ENCODE data around the gene SLC25A17. TPM values are rescaled to one million over a fixed set of nuclear protein-coding genes. Genes with fewer than 3 reads are reported as not detected.

The SLC25A17 gene
- polyA plus RNA-seq, 1 experiment, result 16.7 TPM

DNA sequence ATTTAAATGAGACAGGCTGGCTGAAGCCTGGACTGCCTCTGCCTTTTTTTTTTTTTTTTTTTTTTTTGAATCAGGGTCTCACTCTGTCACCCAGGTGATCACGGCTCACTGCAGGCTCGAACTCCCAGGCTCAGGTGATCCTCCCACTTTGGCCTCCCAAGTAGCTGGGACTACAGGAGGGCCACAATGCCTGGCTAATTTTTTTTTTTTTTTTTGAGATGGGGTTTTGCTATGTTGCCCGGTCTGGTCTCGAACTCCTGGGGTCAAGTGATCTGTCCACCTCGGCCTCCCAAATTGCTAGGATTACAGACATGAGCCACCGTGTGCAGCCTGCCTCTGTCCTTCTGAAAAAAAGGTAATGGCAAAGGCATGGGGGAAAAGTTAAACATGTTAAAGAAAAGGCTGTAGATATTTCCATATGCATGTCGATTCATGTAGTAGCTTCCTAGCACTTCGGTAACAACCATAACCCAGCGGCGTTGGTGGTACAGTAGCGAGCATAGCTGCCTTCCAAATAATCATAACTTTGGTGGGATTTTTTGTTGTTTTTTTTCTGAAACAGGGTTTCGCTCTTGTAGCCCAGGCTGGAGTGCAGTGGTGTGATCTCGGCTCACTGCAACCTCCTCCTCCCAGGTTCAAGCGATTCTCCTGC, 91.1 kb downstream of the SLC25A17 start:
- TF ChIP-seq, protein P1, sequence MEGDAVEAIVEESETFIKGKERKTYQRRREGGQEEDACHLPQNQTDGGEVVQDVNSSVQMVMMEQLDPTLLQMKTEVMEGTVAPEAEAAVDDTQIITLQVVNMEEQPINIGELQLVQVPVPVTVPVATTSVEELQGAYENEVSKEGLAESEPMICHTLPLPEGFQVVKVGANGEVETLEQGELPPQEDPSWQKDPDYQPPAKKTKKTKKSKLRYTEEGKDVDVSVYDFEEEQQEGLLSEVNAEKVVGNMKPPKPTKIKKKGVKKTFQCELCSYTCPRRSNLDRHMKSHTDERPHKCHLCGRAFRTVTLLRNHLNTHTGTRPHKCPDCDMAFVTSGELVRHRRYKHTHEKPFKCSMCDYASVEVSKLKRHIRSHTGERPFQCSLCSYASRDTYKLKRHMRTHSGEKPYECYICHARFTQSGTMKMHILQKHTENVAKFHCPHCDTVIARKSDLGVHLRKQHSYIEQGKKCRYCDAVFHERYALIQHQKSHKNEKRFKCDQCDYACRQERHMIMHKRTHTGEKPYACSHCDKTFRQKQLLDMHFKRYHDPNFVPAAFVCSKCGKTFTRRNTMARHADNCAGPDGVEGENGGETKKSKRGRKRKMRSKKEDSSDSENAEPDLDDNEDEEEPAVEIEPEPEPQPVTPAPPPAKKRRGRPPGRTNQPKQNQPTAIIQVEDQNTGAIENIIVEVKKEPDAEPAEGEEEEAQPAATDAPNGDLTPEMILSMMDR (IDR thresholded peaks at IDR 0.05; ENCODE audit: insufficient read depth, low read depth, low read length), result no peak
- Histone ChIP-seq H3K27me3 (ENCODE audit: control insufficient read depth, insufficient read depth, low read length) (no peaks in the 10 kb centered on the region), H3K4me3 (ENCODE audit: low read depth, low read length) (no peak overlapping the region), H3K36me3 (ENCODE audit: control insufficient read depth, insufficient read depth, low read length) (no peaks in the 10 kb centered on the region)
- ChIA-PET POLR2A (no interaction called here), CTCF (interaction anchor here (0.7 to 1.1 kb wide), 2 partner anchors 14 to 19 kb away, joined by 3 read pairs; no protein-coding TSS in a partner anchor)
- no peak for DNase-seq (ENCODE audit: low read depth)

DNA sequence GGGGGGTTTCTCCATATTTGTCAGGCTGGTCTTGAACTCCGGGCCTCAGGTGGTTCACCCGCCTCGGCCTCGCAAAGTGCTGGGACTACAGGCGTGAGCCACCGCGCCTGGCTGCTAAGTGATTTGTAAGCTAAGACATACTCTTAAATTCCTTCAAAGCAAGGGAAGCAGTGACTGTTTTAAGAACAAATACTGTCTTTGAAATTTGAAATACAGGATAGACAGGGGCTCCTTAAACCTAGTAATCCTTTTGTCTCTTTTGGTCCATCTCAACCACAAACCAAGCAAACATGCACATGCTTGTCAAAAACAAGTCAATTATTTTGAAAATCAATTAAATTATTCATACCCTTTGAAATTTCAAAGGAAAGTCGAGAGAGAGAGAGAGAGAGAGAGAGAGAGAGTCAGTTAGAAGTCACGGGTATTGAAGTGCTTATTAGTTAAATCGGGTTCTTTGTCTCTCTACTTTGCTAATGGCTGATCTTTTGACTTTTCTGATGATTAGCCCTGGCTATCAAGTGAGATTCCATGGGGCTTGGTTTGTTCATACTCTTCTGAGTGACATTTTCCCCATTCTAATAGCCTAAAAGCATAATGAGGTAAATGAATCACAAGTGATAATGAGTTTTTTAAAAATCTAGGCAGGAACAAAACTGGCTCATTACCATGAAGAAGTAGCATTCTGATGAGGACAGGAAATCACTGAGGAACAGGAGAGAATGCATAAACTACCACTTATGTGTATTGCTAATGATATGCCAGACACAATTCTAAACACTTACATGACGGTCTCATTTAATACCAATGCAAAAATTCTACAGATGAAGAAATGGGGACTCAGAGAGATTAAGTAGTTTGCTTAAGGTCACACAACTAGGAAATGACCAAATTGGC, 91.8 kb downstream of the SLC25A17 start:
- no peaks in the 10 kb centered on the region for H3K27me3 ChIP-seq (ENCODE audit: control insufficient read depth, insufficient read depth, low read length)
- POLR2A ChIA-PET, result no interaction called here

DNA sequence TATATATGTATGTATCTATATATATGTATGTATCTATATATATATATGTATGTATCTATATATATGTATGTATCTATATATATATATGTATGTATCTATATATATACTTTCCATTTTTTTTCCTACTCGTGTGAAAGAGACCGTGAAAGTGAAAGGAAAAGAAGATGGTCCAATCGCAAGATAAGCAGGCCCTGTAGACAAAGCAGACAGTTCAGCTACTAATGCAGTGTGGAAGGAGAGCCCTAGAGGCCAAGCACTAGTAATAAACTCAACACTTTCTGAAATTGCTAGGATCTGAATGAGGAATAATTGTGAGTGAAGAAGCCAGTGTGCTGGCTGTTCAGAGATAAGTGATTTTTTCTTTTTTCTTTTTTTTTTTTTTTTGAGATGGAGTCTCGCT, 92.6 kb downstream of the SLC25A17 start:
- ChIA-PET CTCF (interaction anchor here (0.6 kb wide), 1 partner anchor 20 kb away, joined by 3 read pairs; no protein-coding TSS in a partner anchor), POLR2A (no interaction called here)
- H3K27me3 ChIP-seq (ENCODE audit: control insufficient read depth, insufficient read depth, low read length), result no peaks in the 10 kb centered on the region
- no peak overlapping the region for H3K4me3 ChIP-seq (ENCODE audit: low read depth, low read length)
- H3K36me3 ChIP-seq (ENCODE audit: control insufficient read depth, insufficient read depth, low read length), result no peaks in the 10 kb centered on the region
- TF ChIP-seq, protein P1 (IDR thresholded peaks at IDR 0.05; ENCODE audit: insufficient read depth, low read depth, low read length), result no peak
- no peak for DNase-seq (ENCODE audit: low read depth)

More for the DNA sequence above, 91.8 kb downstream of the SLC25A17 start:
- CTCF ChIA-PET, result interaction anchor here (0.6 to 0.7 kb wide), 2 partner anchors 13 to 19 kb away, joined by 3 read pairs; no protein-coding TSS in a partner anchor
- H3K4me3 ChIP-seq (ENCODE audit: low read depth, low read length), result no peak overlapping the region
- no peak for DNase-seq (ENCODE audit: low read depth)
- TF ChIP-seq, protein P1 (IDR thresholded peaks at IDR 0.05; ENCODE audit: insufficient read depth, low read depth, low read length), result no peak
- H3K36me3 ChIP-seq (ENCODE audit: control insufficient read depth, insufficient read depth, low read length), result no peaks in the 10 kb centered on the region

DNA sequence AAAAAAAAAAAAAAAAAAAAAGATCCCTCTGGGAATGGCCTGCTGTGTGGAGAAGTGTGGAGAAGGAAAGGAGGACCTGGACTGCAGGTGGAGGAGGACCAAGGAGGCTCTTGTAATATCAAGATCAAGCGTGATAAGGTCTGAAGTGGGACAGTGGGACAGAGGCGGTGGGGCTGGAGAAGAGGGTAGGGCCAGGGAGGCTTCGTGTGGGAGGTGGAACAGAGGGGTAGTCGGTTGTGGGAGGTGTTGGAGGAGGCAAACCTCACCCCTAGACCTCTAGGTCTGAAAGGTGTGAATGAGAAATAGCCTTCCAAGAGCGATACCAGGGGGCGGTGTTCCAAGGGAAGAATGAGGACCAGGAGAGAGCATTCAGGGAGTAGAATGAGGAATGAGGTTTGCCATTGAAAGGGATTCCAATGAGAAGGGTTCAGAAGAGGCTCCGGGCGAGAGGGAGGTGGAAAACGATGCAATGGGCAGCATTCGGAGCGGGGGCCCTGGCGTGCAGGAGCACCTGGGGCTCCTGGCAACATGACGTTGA, 95.7 kb downstream of the SLC25A17 start:
- Histone ChIP-seq H3K4me3 (ENCODE audit: low read depth, low read length) (no peak overlapping the region), H3K27me3 (ENCODE audit: control insufficient read depth, insufficient read depth, low read length) (no peaks in the 10 kb centered on the region), H3K36me3 (ENCODE audit: control insufficient read depth, insufficient read depth, low read length) (no peaks in the 10 kb centered on the region)
- TF ChIP-seq, protein P1 (IDR thresholded peaks at IDR 0.05; ENCODE audit: insufficient read depth, low read depth, low read length), result no peak
- DNase-seq (ENCODE audit: low read depth), result no peak
- CTCF ChIA-PET, result interaction anchor here (0.7 kb wide), 1 partner anchor 29 kb away, joined by 3 read pairs; no protein-coding TSS in a partner anchor
- POLR2A ChIA-PET, result no interaction called here

DNA sequence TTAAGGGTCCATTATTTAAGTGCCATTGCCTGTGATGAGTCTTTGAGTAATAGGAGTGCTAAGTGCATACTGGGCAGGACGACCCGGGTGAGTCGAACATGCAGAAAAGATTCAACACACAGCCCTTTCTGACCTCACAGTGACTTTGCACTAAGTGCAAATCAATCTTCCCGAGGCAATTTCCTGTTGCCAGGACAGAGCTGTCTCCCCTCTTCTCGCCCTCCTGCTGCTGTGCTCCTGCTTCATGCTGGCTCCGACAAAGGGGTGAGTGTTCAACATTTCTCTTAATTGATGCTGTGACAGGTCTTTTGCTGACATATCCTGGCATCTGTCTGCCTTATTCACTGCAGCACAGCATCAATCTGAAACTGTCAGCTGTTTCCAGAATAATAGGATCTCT, 97.9 kb downstream of the SLC25A17 start:
- no peak overlapping the region for H3K4me3 ChIP-seq (ENCODE audit: low read depth, low read length)
- POLR2A ChIA-PET, result interaction anchor here (0.6 kb wide), 1 partner anchor 98 kb away, joined by 3 read pairs; the partner anchor contains the start of gene SLC25A17
- no peaks in the 10 kb centered on the region for H3K27me3 ChIP-seq (ENCODE audit: control insufficient read depth, insufficient read depth, low read length)
- TF ChIP-seq, protein P1 (IDR thresholded peaks at IDR 0.05; ENCODE audit: insufficient read depth, low read depth, low read length), result no peak
- H3K36me3 ChIP-seq (ENCODE audit: control insufficient read depth, insufficient read depth, low read length), result no peaks in the 10 kb centered on the region
- DNase-seq (ENCODE audit: low read depth), result no peak
- CTCF ChIA-PET, result interaction anchor here (0.5 to 1.6 kb wide), 3 partner anchors 38 to 796 kb away, joined by 3 read pairs; no protein-coding TSS in a partner anchor
